ENCODE measurements around the gene IVD. TPM values are rescaled to one million over a fixed set of nuclear protein-coding genes. Genes with fewer than 3 reads are reported as not detected.

The IVD gene
- total RNA-seq, 4 donors from 2014 or later: 27.4 to 34.1 (median 29.1) TPM

- TF ChIP-seq POLR2A (IDR thresholded peaks at IDR 0.05) (no peak), CTCF (IDR thresholded peaks at IDR 0.05 in 4 of 5, conservative IDR thresholded peaks at IDR 0.05 in 1 of 5) (no peak)
- H3K9me3 ChIP-seq: no peaks in the 10 kb centered on the region
- H3K4me1 ChIP-seq: no peaks in the 10 kb centered on the region
- H3K4me3 ChIP-seq: no peak overlapping the region
- in situ Hi-C loops (cut with MboI; ENCODE audit: low sequenced_read_pairs in 4 of 4): no loop called here
- ATAC-seq (no peak), DNase-seq (no peak)
- intact Hi-C loops (cut with DNase I; ENCODE audit: low total_unique reads): no loop called here
- no peak overlapping the region for H3K27ac ChIP-seq
- H3K36me3 ChIP-seq: peaks cover 0 to 63% of the 10 kb centered on the region in 2 donors
- H3K27me3 ChIP-seq: no peaks in the 10 kb centered on the region
Observed at GRCh38 chr15:40388941-40389823, 16.4 kb upstream of the IVD start.

GRCh38 chr15:40389824-40390595 is 15.6 kb upstream of the IVD start:
- H3K4me1 ChIP-seq: no peaks in the 10 kb centered on the region
- no peak for TF ChIP-seq CTCF (IDR thresholded peaks at IDR 0.05 in 4 of 5, conservative IDR thresholded peaks at IDR 0.05 in 1 of 5)
- no peak for TF ChIP-seq POLR2A (IDR thresholded peaks at IDR 0.05)
- H3K9me3 ChIP-seq: no peaks in the 10 kb centered on the region
- H3K36me3 ChIP-seq: peaks cover 0 to 63% of the 10 kb centered on the region in 2 donors
- H3K27ac ChIP-seq: no peak overlapping the region
- in situ Hi-C loops (cut with MboI; ENCODE audit: low sequenced_read_pairs in 4 of 4): no loop called here
- intact Hi-C loops (cut with DNase I; ENCODE audit: low total_unique reads): no loop called here
- no peak overlapping the region for H3K4me3 ChIP-seq
- DNase-seq (no peak), ATAC-seq (no peak)
- no peaks in the 10 kb centered on the region for H3K27me3 ChIP-seq

DNA sequence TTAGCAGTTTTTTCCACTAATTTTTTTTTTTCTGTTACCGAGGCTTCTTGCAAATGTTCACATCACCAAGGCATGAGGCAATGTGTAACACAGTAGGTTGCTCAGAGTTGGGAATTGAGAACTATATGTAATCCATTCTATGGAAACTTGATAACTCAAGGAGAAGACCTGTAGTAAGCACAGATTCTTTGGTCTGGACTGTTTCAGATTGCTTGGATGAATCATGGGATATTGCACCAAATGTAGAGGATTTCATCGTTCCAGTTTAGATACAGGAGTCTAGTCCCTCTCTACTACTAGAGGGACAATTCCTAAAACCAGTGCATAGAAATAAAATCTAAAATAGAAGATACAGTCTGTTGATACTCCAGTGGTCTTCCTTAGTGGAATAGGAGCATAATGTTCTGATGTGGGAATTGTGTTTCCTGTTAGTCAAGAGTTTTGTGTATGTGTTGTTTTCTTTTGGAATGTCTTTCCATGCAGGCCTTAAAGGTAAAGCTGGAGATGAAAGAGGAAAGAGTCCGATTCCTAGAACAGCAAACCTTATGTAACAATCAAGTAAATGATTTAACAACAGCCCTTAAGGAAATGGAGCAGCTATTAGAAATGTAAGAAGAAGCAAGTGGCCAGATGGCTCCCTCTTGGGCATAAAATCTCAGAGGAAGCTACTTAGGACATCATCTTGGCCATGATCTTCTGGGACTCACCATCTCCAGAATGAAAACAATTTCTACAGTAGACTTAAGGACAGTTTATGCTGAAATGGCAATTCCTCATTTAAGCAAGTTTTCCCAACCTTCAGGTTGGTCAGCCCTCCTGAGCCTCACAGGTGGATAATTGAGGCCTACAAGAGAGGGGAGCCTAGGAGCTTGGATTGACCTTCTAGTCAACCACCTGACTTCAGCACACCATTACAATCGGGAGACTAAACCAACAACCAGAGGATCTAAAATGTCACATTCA is 12.3 kb upstream of the IVD start:
- Histone ChIP-seq H3K27ac (no peak overlapping the region), H3K27me3 (no peaks in the 10 kb centered on the region), H3K4me3 (no peak overlapping the region), H3K9me3 (no peaks in the 10 kb centered on the region), H3K36me3 (peaks cover 0 to 49% of the 10 kb centered on the region in 2 donors), H3K4me1 (peaks cover 0 to 2% of the 10 kb centered on the region in 2 donors)
- intact Hi-C loops (cut with DNase I; ENCODE audit: low total_unique reads): no loop called here
- no peak for TF ChIP-seq CTCF (IDR thresholded peaks at IDR 0.05 in 4 of 5, conservative IDR thresholded peaks at IDR 0.05 in 1 of 5)
- ATAC-seq (no peak), DNase-seq (no peak)
- in situ Hi-C loops (cut with MboI; ENCODE audit: low sequenced_read_pairs in 4 of 4): no loop called here

- DNase-seq (no peak), ATAC-seq (no peak)
- TF ChIP-seq POLR2A (IDR thresholded peaks at IDR 0.05) (no peak), CTCF (IDR thresholded peaks at IDR 0.05 in 4 of 5, conservative IDR thresholded peaks at IDR 0.05 in 1 of 5) (no peak)
- Histone ChIP-seq H3K9me3 (no peaks in the 10 kb centered on the region), H3K27ac (no peak overlapping the region), H3K4me3 (no peak overlapping the region), H3K27me3 (no peaks in the 10 kb centered on the region), H3K4me1 (peaks cover 0 to 2% of the 10 kb centered on the region in 2 donors), H3K36me3 (peaks cover 0 to 12% of the 10 kb centered on the region in 2 donors)
- intact Hi-C loops (cut with DNase I; ENCODE audit: low total_unique reads) (no loop called here), in situ Hi-C loops (cut with MboI; ENCODE audit: low sequenced_read_pairs in 4 of 4) (no loop called here)
Observed at GRCh38 chr15:40397688-40398412, 7.7 kb upstream of the IVD start.
